GM12878 (cell line): Measurements from ENCODE around the gene ORC1. TPM values are rescaled to one million over a fixed set of nuclear protein-coding genes. Genes with fewer than 3 reads are reported as not detected.

Experiments
- ATAC-seq: fragments of 200-7000 bp; cut with Tn5 transposase; 3 replicates; pipeline ENCODE4 v1.9.1; 2020; ENCODE audit warnings: mild to moderate bottlenecking, moderate library complexity
- BruUV-seq: library from RNA; stranded (reverse); fragments of 400-500 nt; replicated peaks from 2 replicates; lab custom pipeline; 2021; lab: Mats Ljungman, UMichigan
- CTCF ChIA-PET: fragments of 300-600 bp; sonication (Branson Sonifier 250); formaldehyde crosslinking; extraction: SDS; loops from one replicate; lab custom pipeline; 2021; ENCODE audit warnings: inconsistent platforms; lab: Yijun Ruan, JAX
- POLR2A ChIA-PET: fragments of 350-600 bp; formaldehyde crosslinking; extraction: SDS; loops from one replicate; lab custom pipeline; 2021; ENCODE audit warnings: inconsistent platforms; lab: Charles Lee
- RAD21 ChIA-PET: fragments of 300-600 bp; sonication (Branson Sonifier 250); formaldehyde crosslinking; loops from one replicate; lab custom pipeline; 2023; ENCODE audit warnings: antibody characterized with exemption; ENCODE audit not compliant: unreplicated experiment; lab: Charles Lee
- SMC1A ChIA-PET: fragments of 300-600 bp; sonication (Branson Sonifier 250); formaldehyde crosslinking; loops from one replicate; lab custom pipeline; 2023; ENCODE audit not compliant: unreplicated experiment, uncharacterized antibody; lab: Charles Lee
- DNase-seq: peaks from one replicate; pipeline ENCODE4 v3.0.0-alpha.2; 2011; ENCODE audit warnings: low read depth, low spot score
- FAIRE-seq: peaks from 3 replicates; lab custom pipeline; 2011; peaks lifted over from hg19 to GRCh38; lab: Jason Lieb, UNC
- H2AFZ ChIP-seq: 2 replicates; pipeline ENCODE4 v1.6.0; 2011; ENCODE audit warnings: low read depth, low read length, control low read depth; ENCODE audit not compliant: control insufficient read depth
- H3K27ac ChIP-seq: 2 replicates; pipeline ENCODE4 v1.5.1; 2011; ENCODE audit warnings: control low read depth; ENCODE audit not compliant: control insufficient read depth, insufficient read depth
- H3K27me3 ChIP-seq, 2 experiments: replicated peaks in 1 of 2; 2 replicates each; pipeline versions ENCODE4 v1.6.0 to v1.6.1; 2011; ENCODE audit warnings: low read length in 1 of 2; ENCODE audit not compliant: control insufficient read depth in 2 of 2, insufficient read depth in 2 of 2
- H3K36me3 ChIP-seq, 2 experiments: 2 replicates each; pipeline ENCODE4 v1.5.1; 2011; ENCODE audit warnings: low read length in 1 of 2; ENCODE audit not compliant: control insufficient read depth in 2 of 2, insufficient read depth in 2 of 2
- H3K4me1 ChIP-seq: 2 replicates; pipeline ENCODE4 v1.6.1; 2011; ENCODE audit warnings: mild to moderate bottlenecking, low read length, moderate library complexity, mixed read lengths; ENCODE audit not compliant: control insufficient read depth, insufficient read depth
- H3K4me2 ChIP-seq: 2 replicates; pipeline ENCODE4 v1.6.0; 2011; ENCODE audit warnings: control low read depth; ENCODE audit not compliant: control insufficient read depth, insufficient read depth
- H3K4me3 ChIP-seq: fragments of 200-600 bp; sonication (generic); 2 replicates; pipeline ENCODE4 v1.5.1; 2016
- H3K79me2 ChIP-seq: 2 replicates; pipeline ENCODE4 v1.6.0; 2011; ENCODE audit warnings: low read length; ENCODE audit not compliant: control insufficient read depth, insufficient read depth
- H3K9ac ChIP-seq: 2 replicates; pipeline ENCODE4 v1.8.0; 2011; ENCODE audit warnings: low read length, control low read depth, mixed read lengths; ENCODE audit not compliant: control insufficient read depth, insufficient read depth
- H3K9me3 ChIP-seq: replicated peaks from 3 replicates; pipeline ENCODE4 v1.5.1; 2011; ENCODE audit warnings: mild to moderate bottlenecking, low read length; ENCODE audit not compliant: control insufficient read depth, insufficient read depth
- H4K20me1 ChIP-seq: 2 replicates; pipeline ENCODE4 v1.6.0; 2011; ENCODE audit not compliant: control insufficient read depth, insufficient read depth
- EGR1 ChIP-seq, 2 experiments: IDR thresholded peaks; 1 replicate in 1 of 2; 2 replicates in 1 of 2; pipeline ENCODE4 v1.6.1; 2011 to 2012; ENCODE audit warnings: low read depth in 2 of 2, low read length in 2 of 2, borderline replicate concordance in 1 of 2, mild to moderate bottlenecking in 1 of 2, moderate library complexity in 1 of 2
- ELK1 ChIP-seq: IDR thresholded peaks from 2 replicates; pipeline ENCODE4 v1.6.1; 2012; ENCODE audit warnings: low read depth, low read length, improper control_type of control experiment
- IRF3 ChIP-seq: fragments of 450-650 bp; IDR thresholded peaks from 2 replicates; pipeline ENCODE4 v1.6.1; 2014; ENCODE audit warnings: mild to moderate bottlenecking
- IRF5 ChIP-seq: fragments of 450-650 bp; IDR thresholded peaks from 2 replicates; pipeline ENCODE4 v1.6.1; 2017; ENCODE audit warnings: borderline replicate concordance
- NRF1 ChIP-seq: conservative IDR thresholded peaks from 2 replicates; pipeline ENCODE4 v1.6.1; 2011; ENCODE audit warnings: mild to moderate bottlenecking, low read depth, low read length, improper control_type of control experiment
- POLR2AphosphoS2 ChIP-seq: IDR thresholded peaks from 2 replicates; pipeline ENCODE4 v1.6.1; 2011; ENCODE audit warnings: low read depth, mild to moderate bottlenecking, low read length, improper control_type of control experiment, moderate library complexity
- RELA ChIP-seq: fragments of 450-650 bp; IDR thresholded peaks from 2 replicates; pipeline ENCODE4 v1.8.0; 2014; ENCODE audit warnings: borderline replicate concordance; ENCODE audit not compliant: partially characterized antibody
- RFX5 ChIP-seq: IDR thresholded peaks from 2 replicates; pipeline ENCODE4 v1.6.1; 2011; ENCODE audit warnings: low read depth, low read length, improper control_type of control experiment
- SMAD1 ChIP-seq: fragments of 450-650 bp; IDR thresholded peaks from 2 replicates; pipeline ENCODE4 v1.6.1; 2018; ENCODE audit warnings: mild to moderate bottlenecking, low read depth; ENCODE audit not compliant: partially characterized antibody
- TARDBP ChIP-seq: IDR thresholded peaks from 2 replicates; pipeline ENCODE4 v1.6.1; 2016; ENCODE audit warnings: borderline replicate concordance
- TBL1XR1 ChIP-seq: IDR thresholded peaks from 2 replicates; pipeline ENCODE4 v1.6.1; 2012; ENCODE audit warnings: low read depth, low read length, improper control_type of control experiment
- USF1 ChIP-seq: IDR thresholded peaks from 2 replicates; pipeline ENCODE4 v1.6.1; 2011; ENCODE audit warnings: borderline replicate concordance, low read depth, mild to moderate bottlenecking, moderate library complexity, mixed read lengths, low read length; ENCODE audit not compliant: insufficient read depth; ENCODE audit errors: extremely low read length
- USF2 ChIP-seq: IDR thresholded peaks from 2 replicates; pipeline ENCODE4 v1.6.1; 2011; ENCODE audit warnings: low read depth, low read length, improper control_type of control experiment, borderline replicate concordance
- YY1 ChIP-seq: IDR thresholded peaks from 2 replicates; pipeline ENCODE4 v1.6.1; 2011; ENCODE audit warnings: low read depth, mild to moderate bottlenecking, low read length
- ZNF207 ChIP-seq: fragments of 450-650 bp; IDR thresholded peaks from 2 replicates; pipeline ENCODE4 v1.6.1; 2014; ENCODE audit warnings: antibody characterized with exemption, mild to moderate bottlenecking, borderline replicate concordance
- WGBS: methylation state at CpG from one replicate; pipeline ENCODE4 v1.1.6; 2016; ENCODE audit warnings: low lambda C conversion rate; ENCODE audit not compliant: insufficient replicate concordance, insufficient coverage; ENCODE audit errors: missing lambda C conversion rate; 5-methylcytosine and 5-hydroxymethylcytosine counted together
- in situ Hi-C: fragments of 300-500 bp; cut with MboI; formaldehyde crosslinking; loops from 9 replicates; pipeline ENCODE4 v1.14.3; 2018; ENCODE audit warnings: mixed read lengths
- intact Hi-C: fragments of 100-400 bp; cut with micrococcal nuclease; formaldehyde crosslinking; loops from one replicate; pipeline ENCODE4 v1.14.2; 2022; ENCODE audit not compliant: unreplicated experiment
- polyA plus RNA-seq, 11 experiments: library from polyadenylated mRNA; depleted of rRNA in 4 of 11; unstranded in 6 of 11; stranded (reverse) in 5 of 11; fragments of >200 nt; fragmentation: Nextera tagmentation in 4 of 11; fragmentation: Illumina TruSeq in 1 of 11; extraction: Ambion mirVana in 4 of 11; extraction: Trizol in 1 of 11; gene quantifications; 1 replicate in 1 of 11; 2 replicates in 10 of 11; pipeline versions ENCODE4 v1.2.1 to v1.2.3, GENCODE V29; 2011 to 2016; ENCODE audit warnings: inconsistent platforms in 2 of 11, missing spikeins in 2 of 11, low read depth in 1 of 11
- total RNA-seq, 4 experiments: library from RNA; depleted of rRNA in 3 of 4; stranded (reverse); fragments of >200 nt in 3 of 4; fragmentation: Illumina TruSeq in 1 of 4; extraction: Trizol in 1 of 4; gene quantifications; 2 replicates each; pipeline versions ENCODE4 v1.2.1 to v1.2.3, GENCODE V29; 2013 to 2021

ORC1 gene
- total and polyA plus RNA-seq, 10 of the 15 experiments (the other 5 are each of a cell fraction or from before 2014, with no cell fraction given), result 7.7 to 34.6 (median 28.7) TPM

- ChIA-PET RAD21 (interaction anchor here (0.7 to 2.1 kb wide), 4 partner anchors 38 to 332 kb away, joined by 3 to 12 read pairs (median 4); partner anchors contain the start of genes KTI12, ORC1 and PRPF38A), POLR2A (interaction anchor here (0.6 to 1.4 kb wide), 8 partner anchors 8 to 330 kb away, joined by 3 to 7 read pairs (median 4); partner anchors contain the start of genes ORC1 and PRPF38A), SMC1A (interaction anchor here (0.6 to 1.3 kb wide), 4 partner anchors 35 to 300 kb away, joined by 3 to 7 read pairs (median 4); partner anchors contain the start of genes ORC1 and PRPF38A), CTCF (interaction anchor here (1.1 to 1.4 kb wide), 4 partner anchors 39 to 331 kb away, joined by 3 to 5 read pairs (median 5); partner anchors contain the start of genes ORC1 and PRPF38A)
- ATAC-seq (peak; percentile 97), DNase-seq (peak; percentile 94), FAIRE-seq (peak; percentile 99)
- in situ Hi-C loops (no loop called here), intact Hi-C loops (loop anchor here (1.0 to 10.0 kb wide), 3 partner anchors 37 to 319 kb away; partner anchors contain the start of gene ZFYVE9)
- peaks cover 4% of the 10 kb centered on the region for H3K4me1 ChIP-seq
- peaks cover 0 to 5% of the 10 kb centered on the region in 2 experiments; a peak in 2 of 4 replicates for H3K36me3 ChIP-seq
- H3K79me2 ChIP-seq, result peaks cover 21% of the 10 kb centered on the region
- BruUV-seq, result no TSS peak
- peak within 1 kb of the TSS; percentile 94 for H3K4me2 ChIP-seq
- H3K27me3 ChIP-seq, result no peaks in the 10 kb centered on the region
- H4K20me1 ChIP-seq, result no peaks in the 10 kb centered on the region
- H3K27ac ChIP-seq, result peak within 1 kb of the TSS; percentile 84
- H2AFZ ChIP-seq, result peak within 1 kb of the TSS; percentile 80
- peak within 1 kb of the TSS; percentile 88 for H3K9ac ChIP-seq
- no peaks in the 10 kb centered on the region for H3K9me3 ChIP-seq
- peak within 1 kb of the TSS; percentile 88 for H3K4me3 ChIP-seq
- 2% methylated on average over 73 of the region's 92 CpGs for WGBS
- TF ChIP-seq NRF1 (peak; percentile 95), EGR1 (IDR thresholded peaks at IDR 0.05; ENCODE audit: borderline replicate concordance in 1 of 2, low read depth in 2 of 2, low read length in 2 of 2) (0 out of 3 replicates have a peak, but pooled peaks of 1 of the 2 experiments have one; percentile 34), SMAD1 (no peak), ELK1 (no peak; the same call in 1 of the 2 replicates), POLR2AphosphoS2 (peak; percentile 88), IRF5 (no peak), USF1 (peak; percentile 100), YY1 (peak; percentile 24; the same call in 1 of the 2 replicates), TARDBP (no peak), RFX5 (no peak), ZNF207 (peak; percentile 31; the same call in 1 of the 2 replicates), RELA (peak; percentile 78), TBL1XR1 (no peak; the same call in 1 of the 2 replicates), IRF3 (no peak), USF2 (peak; percentile 97)
These were observed 38.3 kb downstream of the ORC1 start, which contains the start of gene CC2D1B for GRCh38 chr1:52365746-52366516. CC2D1B (minus strand) TSS chr1:52366205; CDS start chr1:52364620, 1,585 bp downstream.
